ENCODE results near the gene UBE2QL1. TPM values are rescaled to one million over a fixed set of nuclear protein-coding genes. Genes with fewer than 3 reads are reported as not detected.

Gene UBE2QL1
- total RNA-seq, 3 donors from 2014 or later, result 0.44 to 1.8 (median 1.6) TPM

GRCh38 chr5:6522923-6523322, 74.3 kb downstream of the UBE2QL1 start:
- no peaks in the 10 kb centered on the region for H3K9me3 ChIP-seq
- H3K4me3 ChIP-seq, result no peak overlapping the region
- intact Hi-C loops (cut with DNase I; ENCODE audit: low total_unique reads), result no loop called here
- no peak for DNase-seq (ENCODE audit: low spot score in 2 of 2)
- no peaks in the 10 kb centered on the region for H3K4me1 ChIP-seq
- H3K36me3 ChIP-seq, result no peaks in the 10 kb centered on the region
- no peak overlapping the region for H3K27ac ChIP-seq
- no peak for TF ChIP-seq POLR2AphosphoS5 (IDR thresholded peaks at IDR 0.05)
- TF ChIP-seq POLR2A (IDR thresholded peaks at IDR 0.05), result no peak
- TF ChIP-seq, protein P1, sequence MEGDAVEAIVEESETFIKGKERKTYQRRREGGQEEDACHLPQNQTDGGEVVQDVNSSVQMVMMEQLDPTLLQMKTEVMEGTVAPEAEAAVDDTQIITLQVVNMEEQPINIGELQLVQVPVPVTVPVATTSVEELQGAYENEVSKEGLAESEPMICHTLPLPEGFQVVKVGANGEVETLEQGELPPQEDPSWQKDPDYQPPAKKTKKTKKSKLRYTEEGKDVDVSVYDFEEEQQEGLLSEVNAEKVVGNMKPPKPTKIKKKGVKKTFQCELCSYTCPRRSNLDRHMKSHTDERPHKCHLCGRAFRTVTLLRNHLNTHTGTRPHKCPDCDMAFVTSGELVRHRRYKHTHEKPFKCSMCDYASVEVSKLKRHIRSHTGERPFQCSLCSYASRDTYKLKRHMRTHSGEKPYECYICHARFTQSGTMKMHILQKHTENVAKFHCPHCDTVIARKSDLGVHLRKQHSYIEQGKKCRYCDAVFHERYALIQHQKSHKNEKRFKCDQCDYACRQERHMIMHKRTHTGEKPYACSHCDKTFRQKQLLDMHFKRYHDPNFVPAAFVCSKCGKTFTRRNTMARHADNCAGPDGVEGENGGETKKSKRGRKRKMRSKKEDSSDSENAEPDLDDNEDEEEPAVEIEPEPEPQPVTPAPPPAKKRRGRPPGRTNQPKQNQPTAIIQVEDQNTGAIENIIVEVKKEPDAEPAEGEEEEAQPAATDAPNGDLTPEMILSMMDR (IDR thresholded peaks at IDR 0.05), result no peak
- no peaks in the 10 kb centered on the region for H3K27me3 ChIP-seq

DNA sequence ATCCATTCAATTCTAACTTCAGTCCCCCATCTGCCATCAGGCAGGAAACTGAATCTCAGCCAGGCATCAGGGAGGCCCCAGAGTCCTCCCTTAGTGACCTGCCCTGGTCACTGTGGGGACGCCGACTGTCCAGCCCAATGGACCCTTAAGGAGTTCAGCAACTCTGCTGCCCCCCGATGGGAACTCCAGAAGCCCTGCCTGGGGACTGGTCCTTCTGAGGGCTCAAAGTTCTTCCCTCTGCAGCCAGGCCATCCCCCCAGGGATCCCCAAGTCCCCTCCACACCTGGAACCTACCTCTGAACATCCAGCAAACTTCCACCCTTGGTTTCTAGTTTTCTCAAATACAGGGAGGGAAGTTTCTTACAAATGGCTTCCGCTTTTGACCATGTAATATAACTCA, 76.8 kb downstream of the UBE2QL1 start:
- Histone ChIP-seq H3K27ac (no peak overlapping the region), H3K9me3 (no peaks in the 10 kb centered on the region), H3K4me1 (no peaks in the 10 kb centered on the region), H3K4me3 (no peak overlapping the region), H3K36me3 (no peaks in the 10 kb centered on the region), H3K27me3 (no peaks in the 10 kb centered on the region)
- TF ChIP-seq POLR2AphosphoS5 (IDR thresholded peaks at IDR 0.05) (no peak), POLR2A (IDR thresholded peaks at IDR 0.05) (no peak)
- TF ChIP-seq, protein P1 (IDR thresholded peaks at IDR 0.05), result no peak
- intact Hi-C loops (cut with DNase I; ENCODE audit: low total_unique reads), result loop anchor here (5.0 kb wide), 1 partner anchor 447 kb away; no protein-coding TSS in a partner anchor
- DNase-seq (ENCODE audit: low spot score in 2 of 2), result no peak

DNA sequence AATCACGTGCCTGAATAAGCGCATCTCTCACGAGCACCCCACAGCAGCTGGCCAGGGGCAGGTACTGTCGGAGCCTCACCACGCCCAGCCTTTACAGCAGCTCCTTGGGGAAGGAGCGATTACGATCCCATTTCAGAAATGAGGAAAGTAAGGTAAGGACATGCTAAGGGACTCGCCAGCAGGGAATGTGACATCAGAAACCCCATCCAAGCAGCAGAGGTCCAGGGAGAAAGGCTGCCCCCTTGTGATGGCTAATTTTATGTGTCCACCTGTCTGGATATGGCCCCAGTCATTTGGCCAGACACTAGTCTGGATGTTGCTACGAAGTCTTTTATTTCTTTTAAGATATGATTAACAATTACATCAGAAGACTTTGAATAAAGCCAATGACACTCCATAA, 77.3 kb downstream of the UBE2QL1 start:
- intact Hi-C loops (cut with DNase I; ENCODE audit: low total_unique reads), result loop anchor here (5.0 kb wide), 1 partner anchor 446 kb away; no protein-coding TSS in a partner anchor
- no peak for DNase-seq (ENCODE audit: low spot score in 2 of 2)
- H3K9me3 ChIP-seq, result no peaks in the 10 kb centered on the region

DNA sequence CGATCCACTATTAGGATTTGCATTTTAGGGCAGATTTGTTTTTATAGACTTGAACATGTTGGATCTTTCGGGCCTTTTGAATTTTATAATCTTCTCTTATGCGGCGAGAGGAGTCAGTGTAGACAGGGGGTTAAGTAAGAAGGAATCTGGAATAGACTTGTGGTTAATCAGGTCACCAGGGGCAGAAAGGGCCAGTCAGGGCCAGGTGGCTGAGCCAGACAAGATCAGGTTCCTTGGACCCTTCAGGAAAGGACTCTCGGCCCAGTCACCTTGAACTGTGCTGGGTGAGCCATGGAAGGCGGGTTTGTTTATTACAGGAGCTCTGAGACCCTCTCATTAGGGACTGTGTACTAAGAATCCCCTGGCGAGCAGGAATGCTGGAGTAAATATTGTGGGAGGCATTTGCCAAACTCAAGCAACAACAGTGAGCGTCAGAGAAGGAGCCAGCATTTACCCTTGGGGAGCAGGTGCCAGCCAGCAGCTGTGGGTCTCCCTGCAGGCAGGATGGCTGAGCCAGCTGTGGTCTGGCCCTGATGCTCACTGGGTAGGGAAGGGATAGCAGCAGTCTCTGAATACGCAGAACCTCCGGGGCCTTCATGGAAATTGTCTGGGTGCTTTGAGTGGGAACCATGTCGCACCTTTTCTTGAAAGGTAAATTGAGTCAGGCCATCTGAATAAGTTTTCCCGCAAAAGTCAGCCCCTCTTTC, 79.2 kb downstream of the UBE2QL1 start:
- TF ChIP-seq POLR2AphosphoS5 (IDR thresholded peaks at IDR 0.05), result no peak
- no peak for TF ChIP-seq POLR2A (IDR thresholded peaks at IDR 0.05)
- TF ChIP-seq, protein P1 (IDR thresholded peaks at IDR 0.05), result no peak
- Histone ChIP-seq H3K4me3 (no peak overlapping the region), H3K27ac (no peak overlapping the region), H3K4me1 (no peaks in the 10 kb centered on the region), H3K9me3 (no peaks in the 10 kb centered on the region), H3K36me3 (no peaks in the 10 kb centered on the region), H3K27me3 (no peaks in the 10 kb centered on the region)
- intact Hi-C loops (cut with DNase I; ENCODE audit: low total_unique reads), result loop anchor here (5.0 kb wide), 1 partner anchor 444 kb away; no protein-coding TSS in a partner anchor
- DNase-seq (ENCODE audit: low spot score in 2 of 2), result no peak

More for the DNA sequence above, 77.3 kb downstream of the UBE2QL1 start:
- Histone ChIP-seq H3K36me3 (no peaks in the 10 kb centered on the region), H3K27me3 (no peaks in the 10 kb centered on the region), H3K4me1 (no peaks in the 10 kb centered on the region), H3K4me3 (no peak overlapping the region), H3K27ac (no peak overlapping the region)
- TF ChIP-seq POLR2A (IDR thresholded peaks at IDR 0.05) (no peak), POLR2AphosphoS5 (IDR thresholded peaks at IDR 0.05) (no peak)
- TF ChIP-seq, protein P1 (IDR thresholded peaks at IDR 0.05), result no peak

GRCh38 chr5:6535594-6535993, 86.9 kb downstream of the UBE2QL1 start:
- no peak for DNase-seq (ENCODE audit: low spot score in 2 of 2)
- H3K4me1 ChIP-seq, result no peaks in the 10 kb centered on the region
- no peak overlapping the region for H3K4me3 ChIP-seq
- TF ChIP-seq, protein P1 (IDR thresholded peaks at IDR 0.05), result no peak
- TF ChIP-seq POLR2AphosphoS5 (IDR thresholded peaks at IDR 0.05) (no peak), POLR2A (IDR thresholded peaks at IDR 0.05) (no peak)
- no peaks in the 10 kb centered on the region for H3K36me3 ChIP-seq
- H3K9me3 ChIP-seq, result no peaks in the 10 kb centered on the region
- H3K27ac ChIP-seq, result no peak overlapping the region
- peaks cover 0 to 3% of the 10 kb centered on the region in 2 donors for H3K27me3 ChIP-seq
- intact Hi-C loops (cut with DNase I; ENCODE audit: low total_unique reads), result no loop called here
